ENCODE data around the gene CASS4. TPM values are rescaled to one million over a fixed set of nuclear protein-coding genes. Genes with fewer than 3 reads are reported as not detected.

The CASS4 gene
- total RNA-seq, 2 experiments from 2014 or later: 10.9 to 21.8 TPM

DNA sequence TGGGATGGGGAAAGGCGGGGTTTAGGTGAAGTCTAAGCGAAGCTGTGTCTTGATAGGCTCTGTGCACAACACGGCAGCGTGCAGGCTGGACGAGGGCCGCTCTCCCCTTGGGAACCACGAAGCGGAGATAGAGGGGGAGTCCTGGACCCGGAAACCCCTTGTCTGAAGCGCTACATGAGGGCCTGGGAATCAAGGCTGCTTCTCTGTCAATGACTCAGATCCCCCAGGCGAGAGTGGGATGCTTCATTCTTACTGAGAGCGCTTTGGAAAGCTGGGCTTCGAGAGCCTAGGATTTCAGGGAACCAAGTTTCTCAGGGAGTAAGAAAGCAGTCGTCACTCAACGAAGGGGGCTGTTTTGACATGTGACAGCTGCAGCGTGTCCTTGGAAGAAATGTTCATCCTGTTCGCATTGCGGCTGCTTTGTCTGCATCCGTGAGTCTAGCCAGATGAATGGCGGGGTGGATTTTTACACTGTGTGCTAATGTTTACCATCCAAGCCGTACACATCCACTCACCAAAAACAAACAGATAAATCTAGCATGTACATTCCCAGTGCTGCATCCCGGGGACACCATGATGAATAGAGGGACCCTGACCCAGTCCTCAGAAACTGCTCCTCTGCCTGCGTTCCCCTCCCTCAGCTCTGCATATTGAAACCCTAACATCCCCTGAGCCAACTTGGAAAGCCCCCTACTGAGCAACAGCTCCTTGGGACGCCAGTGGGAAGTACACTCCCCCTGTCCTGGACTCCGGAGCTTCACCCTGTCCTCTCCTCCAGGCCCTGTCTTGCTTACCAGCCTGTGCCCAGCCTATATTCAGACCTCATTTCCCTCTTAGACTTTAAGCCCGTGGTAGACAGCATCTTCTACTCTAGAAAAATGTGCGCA lies 31.8 kb downstream of the CASS4 start:
- H3K9me3 Mint-ChIP-seq (ENCODE audit: low read depth): no peaks in the 10 kb centered on the region
- H3K36me3 Mint-ChIP-seq: peaks cover 20% of the 10 kb centered on the region
- H3K4me3 Mint-ChIP-seq: no peak overlapping the region
- CTCF ChIA-PET: interaction anchor here (1.4 to 2.2 kb wide), 3 partner anchors 8 to 20 kb away, joined by 4 to 6 read pairs (median 4); no protein-coding TSS in a partner anchor
- no peak overlapping the region for H3K27ac Mint-ChIP-seq
- H3K27me3 Mint-ChIP-seq: no peaks in the 10 kb centered on the region
- ATAC-seq (no peak), DNase-seq (no peak)
- peaks cover 39% of the 10 kb centered on the region for H3K4me1 Mint-ChIP-seq

DNA sequence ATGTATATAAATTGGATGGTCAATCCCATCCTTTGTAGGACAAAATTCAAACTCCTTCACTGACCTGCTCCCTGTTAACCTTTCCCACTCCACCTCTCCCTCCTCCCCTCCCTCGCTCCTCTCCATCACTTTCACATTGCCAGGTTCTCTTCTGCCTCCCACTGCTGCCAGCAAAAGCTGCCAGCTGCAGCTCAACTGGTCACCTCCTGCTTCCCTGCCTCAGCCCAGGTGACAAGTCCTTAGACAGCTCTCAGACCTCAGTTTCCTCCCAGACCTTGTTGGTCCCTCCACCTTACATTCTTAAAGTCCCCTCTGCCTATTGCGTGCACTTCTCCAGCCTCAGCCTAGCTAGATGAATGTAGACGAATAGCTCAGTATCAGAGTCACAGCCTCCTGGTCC lies 33.1 kb downstream of the CASS4 start:
- H3K4me3 Mint-ChIP-seq: no peak overlapping the region
- peaks cover 21% of the 10 kb centered on the region for H3K36me3 Mint-ChIP-seq
- no peaks in the 10 kb centered on the region for H3K27me3 Mint-ChIP-seq
- DNase-seq (no peak), ATAC-seq (no peak)
- peaks cover 28% of the 10 kb centered on the region for H3K4me1 Mint-ChIP-seq
- H3K9me3 Mint-ChIP-seq (ENCODE audit: low read depth): no peaks in the 10 kb centered on the region
- H3K27ac Mint-ChIP-seq: no peak overlapping the region
- CTCF ChIA-PET: no interaction called here

DNA sequence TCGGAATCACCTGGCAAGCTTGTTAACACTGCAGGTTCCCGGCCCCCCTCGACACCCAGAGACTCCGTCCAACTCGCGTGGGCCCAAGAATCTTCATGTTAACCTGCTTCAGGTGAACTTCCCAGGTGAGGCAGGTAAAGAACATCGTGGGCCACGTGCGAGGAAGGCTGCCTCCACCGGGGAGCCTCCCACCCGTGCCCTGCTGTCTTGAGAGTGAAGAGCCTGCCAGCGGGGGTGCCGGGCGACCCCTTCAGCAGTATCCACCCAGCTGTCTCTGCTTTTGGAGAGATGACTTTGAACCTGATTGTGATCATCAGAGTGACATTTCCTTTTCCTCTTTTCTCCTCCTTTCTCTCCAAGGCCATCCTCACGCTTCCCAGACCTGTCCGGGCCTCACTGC lies 33.5 kb downstream of the CASS4 start:
- Mint-ChIP-seq H3K27me3 (no peaks in the 10 kb centered on the region), H3K27ac (no peak overlapping the region), H3K9me3 (ENCODE audit: low read depth) (no peaks in the 10 kb centered on the region), H3K4me3 (no peak overlapping the region), H3K4me1 (peaks cover 24% of the 10 kb centered on the region), H3K36me3 (peaks cover 21% of the 10 kb centered on the region)
- CTCF ChIA-PET: no interaction called here
- ATAC-seq (no peak), DNase-seq (no peak)

DNA sequence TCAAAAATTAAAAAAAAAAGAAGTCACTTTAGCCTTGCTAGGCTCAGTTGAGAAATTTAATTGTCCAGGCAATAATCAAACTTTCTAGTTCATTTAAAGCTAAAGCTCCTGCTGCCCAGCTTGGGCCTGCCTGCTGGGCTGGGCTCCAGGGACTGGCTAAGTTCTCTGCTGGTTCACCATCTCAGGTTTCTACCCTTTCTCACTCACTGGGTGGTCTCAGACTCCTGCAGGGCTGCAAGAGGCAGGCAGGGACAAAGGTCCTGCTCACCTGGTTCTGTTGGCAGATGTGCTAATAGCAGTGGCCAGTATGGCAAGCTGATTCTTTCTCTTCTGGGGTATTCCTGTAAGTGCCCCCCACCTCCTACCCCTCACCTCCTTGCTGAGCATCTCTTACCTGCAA lies 35.2 kb downstream of the CASS4 start:
- Mint-ChIP-seq H3K9me3 (ENCODE audit: low read depth) (no peaks in the 10 kb centered on the region), H3K4me3 (no peak overlapping the region), H3K4me1 (peaks cover 11% of the 10 kb centered on the region), H3K36me3 (peaks cover 29% of the 10 kb centered on the region), H3K27me3 (no peaks in the 10 kb centered on the region), H3K27ac (no peak overlapping the region)
- CTCF ChIA-PET: interaction anchor here (1.6 kb wide), 1 partner anchor 49 kb away, joined by 3 read pairs; no protein-coding TSS in a partner anchor
- ATAC-seq (no peak), DNase-seq (no peak)

DNA sequence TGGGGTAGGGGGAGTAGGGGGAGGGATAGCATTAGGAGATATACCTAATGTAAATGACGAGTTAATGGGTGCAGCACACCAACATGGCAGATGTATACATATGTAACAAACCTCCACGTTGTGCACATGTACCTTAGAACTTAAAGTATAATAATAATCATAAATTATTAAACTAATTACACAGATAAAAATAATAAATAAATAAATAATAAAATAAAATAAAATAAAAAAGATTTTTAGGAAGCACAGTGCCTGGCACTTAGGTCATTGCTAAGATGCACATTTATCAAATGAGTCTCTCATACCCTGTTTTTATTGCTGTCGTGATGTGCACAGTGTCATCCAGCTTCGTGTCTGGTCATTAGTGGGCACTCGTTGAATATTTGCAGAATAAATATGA lies 37.4 kb downstream of the CASS4 start:
- H3K27me3 Mint-ChIP-seq: no peaks in the 10 kb centered on the region
- ATAC-seq (no peak), DNase-seq (no peak)
- peaks cover 34% of the 10 kb centered on the region for H3K36me3 Mint-ChIP-seq
- no peaks in the 10 kb centered on the region for H3K9me3 Mint-ChIP-seq (ENCODE audit: low read depth)
- H3K4me3 Mint-ChIP-seq: no peak overlapping the region
- H3K27ac Mint-ChIP-seq: no peak overlapping the region
- H3K4me1 Mint-ChIP-seq: peaks cover 13% of the 10 kb centered on the region
- CTCF ChIA-PET: no interaction called here

DNA sequence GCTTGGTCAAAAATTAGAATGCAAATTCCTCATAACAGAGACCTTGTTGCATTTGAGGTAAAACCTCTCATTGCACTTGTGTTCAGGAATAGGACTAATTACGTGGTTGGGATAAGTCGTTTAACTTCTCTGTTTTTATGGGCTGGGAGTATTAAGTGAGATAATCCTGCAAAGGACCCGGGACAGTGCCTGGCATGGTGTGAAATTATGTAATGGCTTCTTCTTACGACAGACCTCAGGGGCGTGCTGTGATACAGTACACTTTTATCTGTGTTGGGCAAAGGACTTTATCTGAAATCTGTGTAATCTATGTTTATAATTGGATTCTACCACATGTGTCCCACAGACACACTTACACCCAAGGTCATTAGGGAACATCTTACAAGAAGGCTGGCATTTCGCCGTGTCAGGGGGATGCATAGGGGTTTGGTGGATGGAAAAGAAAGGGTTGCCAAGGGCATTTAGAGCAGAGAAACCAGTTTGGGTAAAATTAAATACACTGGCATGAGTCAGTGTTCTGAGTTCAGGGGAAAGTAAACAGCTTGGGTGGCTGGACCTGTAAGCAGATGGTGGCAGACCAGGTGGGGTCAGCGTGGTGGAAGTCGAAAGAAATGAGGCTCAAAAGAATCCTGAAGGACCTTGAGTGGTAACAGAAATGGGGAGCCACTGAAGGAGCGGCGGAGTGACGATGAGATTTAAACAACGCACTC lies 39.2 kb downstream of the CASS4 start:
- no peak for DNase-seq
- H3K4me3 Mint-ChIP-seq: no peak overlapping the region
- ATAC-seq: no peak
- no peaks in the 10 kb centered on the region for H3K27me3 Mint-ChIP-seq
- H3K4me1 Mint-ChIP-seq: peaks cover 27% of the 10 kb centered on the region
- H3K9me3 Mint-ChIP-seq (ENCODE audit: low read depth): no peaks in the 10 kb centered on the region
- CTCF ChIA-PET: interaction anchor here (1.5 kb wide), 1 partner anchor 8 kb away, joined by 6 read pairs; no protein-coding TSS in a partner anchor
- no peak overlapping the region for H3K27ac Mint-ChIP-seq
- H3K36me3 Mint-ChIP-seq: peaks cover 42% of the 10 kb centered on the region

DNA sequence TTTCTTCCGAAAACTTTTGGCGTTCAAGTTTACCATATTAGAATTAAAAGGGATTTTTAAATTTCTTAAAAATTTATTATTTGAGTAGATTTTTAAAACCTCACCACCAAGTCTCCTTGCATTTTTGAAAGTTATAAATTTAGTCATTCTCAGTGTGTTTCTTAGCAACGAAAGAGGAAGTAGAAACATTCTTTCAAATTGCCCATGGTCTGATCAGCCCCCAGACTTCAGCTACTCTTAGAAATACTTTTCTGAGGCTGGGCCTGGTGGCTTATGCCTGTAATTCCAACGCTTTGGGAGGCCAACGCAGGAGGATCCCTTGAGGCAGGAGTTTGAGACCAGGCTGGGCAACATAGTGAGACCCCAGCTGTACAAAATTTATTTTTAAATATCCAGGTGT lies 41.3 kb downstream of the CASS4 start:
- CTCF ChIA-PET: interaction anchor here (1.1 to 1.4 kb wide), 2 partner anchors 11 to 13 kb away, joined by 3 to 4 read pairs; no protein-coding TSS in a partner anchor
- Mint-ChIP-seq H3K27ac (no peak overlapping the region), H3K4me3 (no peak overlapping the region), H3K36me3 (peaks cover 47% of the 10 kb centered on the region), H3K4me1 (peaks cover 32% of the 10 kb centered on the region), H3K9me3 (ENCODE audit: low read depth) (no peaks in the 10 kb centered on the region), H3K27me3 (no peaks in the 10 kb centered on the region)
- ATAC-seq (no peak), DNase-seq (no peak)

DNA sequence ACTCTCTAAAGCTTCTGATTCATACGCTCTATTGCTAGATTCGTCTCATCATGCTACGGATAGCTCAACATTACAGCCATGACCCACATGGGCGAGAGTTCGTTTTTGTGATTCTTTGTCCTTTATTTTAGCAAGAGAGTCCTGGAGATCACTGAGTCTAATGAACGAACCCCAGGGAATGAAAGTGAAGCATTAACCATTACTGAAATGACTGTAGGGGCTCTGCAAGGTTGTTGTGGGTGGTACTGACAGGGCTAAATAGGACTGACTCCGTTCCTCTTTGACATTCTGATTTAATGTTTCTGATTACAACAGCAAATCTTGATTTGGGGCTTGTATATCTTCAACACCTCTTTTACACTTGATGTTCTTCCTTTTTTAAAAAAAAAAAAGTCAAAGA lies 42.7 kb downstream of the CASS4 start:
- ATAC-seq (peak; percentile 85), DNase-seq (peak; percentile 52)
- Mint-ChIP-seq H3K4me3 (peak overlapping the region; percentile 1), H3K9me3 (ENCODE audit: low read depth) (no peaks in the 10 kb centered on the region), H3K4me1 (peaks cover 41% of the 10 kb centered on the region), H3K36me3 (peaks cover 48% of the 10 kb centered on the region), H3K27me3 (no peaks in the 10 kb centered on the region), H3K27ac (peak overlapping the region; percentile 71)
- CTCF ChIA-PET: interaction anchor here (1.1 to 1.4 kb wide), 3 partner anchors 12 to 33 kb away, joined by 3 to 7 read pairs (median 3); no protein-coding TSS in a partner anchor

DNA sequence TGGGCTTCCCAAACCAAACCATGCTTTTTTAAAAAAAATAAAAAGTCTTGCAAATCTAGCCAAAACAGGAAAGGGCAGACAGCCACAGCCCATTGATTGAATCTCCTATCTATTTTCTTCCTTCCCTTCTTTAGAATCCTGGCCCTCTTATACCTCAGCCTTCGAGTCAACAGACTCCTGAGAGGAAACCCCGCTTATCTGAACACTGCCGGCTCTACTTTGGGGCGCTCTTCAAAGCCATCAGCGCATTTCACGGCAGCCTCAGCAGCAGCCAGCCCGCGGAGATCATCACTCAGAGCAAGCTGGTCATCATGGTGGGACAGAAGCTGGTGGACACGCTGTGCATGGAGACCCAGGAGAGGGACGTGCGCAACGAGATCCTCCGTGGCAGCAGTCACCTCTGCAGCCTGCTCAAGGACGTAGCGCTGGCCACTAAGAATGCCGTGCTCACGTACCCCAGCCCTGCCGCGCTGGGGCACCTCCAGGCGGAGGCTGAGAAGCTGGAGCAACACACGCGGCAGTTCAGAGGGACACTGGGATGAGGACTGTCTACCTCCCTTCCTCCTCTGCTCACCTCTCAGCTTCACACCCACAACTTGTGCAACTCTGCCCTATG lies 46.3 kb downstream of the CASS4 start:
- Mint-ChIP-seq H3K4me1 (peaks cover 72% of the 10 kb centered on the region), H3K4me3 (no peak overlapping the region), H3K36me3 (peaks cover 36% of the 10 kb centered on the region), H3K27me3 (no peaks in the 10 kb centered on the region), H3K27ac (no peak overlapping the region), H3K9me3 (ENCODE audit: low read depth) (no peaks in the 10 kb centered on the region)
- DNase-seq: no peak
- ATAC-seq: no peak
- CTCF ChIA-PET: interaction anchor here (1.1 to 1.5 kb wide), 2 partner anchors 37 to 49 kb away, joined by 3 to 4 read pairs; no protein-coding TSS in a partner anchor

DNA sequence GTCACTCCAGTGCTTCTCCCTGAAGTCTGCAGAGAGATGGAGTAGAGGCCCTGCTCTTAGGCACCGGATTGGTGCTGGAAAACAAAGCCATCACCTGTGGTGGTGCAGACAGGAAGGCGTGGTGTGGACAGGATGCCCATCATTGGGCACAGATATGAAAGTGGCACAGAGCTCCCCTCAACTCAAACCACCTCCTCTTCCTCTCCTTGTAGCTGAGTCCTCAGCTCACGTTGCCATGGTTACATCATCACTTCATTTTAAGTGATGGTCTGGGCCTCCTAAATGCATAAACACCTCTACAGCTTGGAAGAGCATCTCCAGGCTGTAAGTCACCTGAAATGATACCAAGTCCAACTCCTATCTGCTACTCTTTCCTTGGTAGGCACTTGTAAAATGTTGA lies 48.4 kb downstream of the CASS4 start:
- Mint-ChIP-seq H3K36me3 (peaks cover 33% of the 10 kb centered on the region), H3K27ac (peak overlapping the region; percentile 79), H3K4me3 (no peak overlapping the region), H3K4me1 (peaks cover 68% of the 10 kb centered on the region), H3K27me3 (no peaks in the 10 kb centered on the region), H3K9me3 (ENCODE audit: low read depth) (no peaks in the 10 kb centered on the region)
- CTCF ChIA-PET: interaction anchor here (1.1 to 2.4 kb wide), 3 partner anchors 20 to 55 kb away, joined by 3 to 7 read pairs (median 3); partner anchors contain the start of gene CASS4
- ATAC-seq (peak; percentile 89), DNase-seq (peak; percentile 85)

DNA sequence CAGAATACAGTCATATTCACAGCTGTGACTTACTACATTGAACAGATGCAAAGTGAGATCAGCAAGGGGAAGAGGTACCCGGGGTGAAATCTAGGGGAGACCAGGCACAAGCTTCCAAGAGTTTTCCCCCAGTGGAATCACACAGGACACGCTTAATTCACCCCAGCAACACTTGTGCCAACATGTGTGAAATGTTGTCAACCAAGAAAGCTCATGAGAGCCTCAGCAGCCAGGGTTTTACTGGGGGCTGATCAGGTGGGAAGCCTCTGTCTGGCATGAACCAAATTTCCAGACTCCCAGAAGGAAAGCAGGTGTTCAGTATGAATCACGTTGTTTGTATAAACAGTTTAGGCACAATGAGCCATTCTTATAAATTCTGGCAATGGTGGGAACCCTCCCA lies 49.5 kb downstream of the CASS4 start:
- H3K4me1 Mint-ChIP-seq: peaks cover 74% of the 10 kb centered on the region
- no peaks in the 10 kb centered on the region for H3K27me3 Mint-ChIP-seq
- no peak overlapping the region for H3K4me3 Mint-ChIP-seq
- H3K36me3 Mint-ChIP-seq: peaks cover 28% of the 10 kb centered on the region
- ATAC-seq (no peak), DNase-seq (no peak)
- CTCF ChIA-PET: interaction anchor here (1.6 to 2.4 kb wide), 2 partner anchors 51 to 53 kb away, joined by 3 to 7 read pairs; partner anchors contain the start of gene CASS4
- peak overlapping the region; percentile 79 for H3K27ac Mint-ChIP-seq
- H3K9me3 Mint-ChIP-seq (ENCODE audit: low read depth): no peaks in the 10 kb centered on the region

DNA sequence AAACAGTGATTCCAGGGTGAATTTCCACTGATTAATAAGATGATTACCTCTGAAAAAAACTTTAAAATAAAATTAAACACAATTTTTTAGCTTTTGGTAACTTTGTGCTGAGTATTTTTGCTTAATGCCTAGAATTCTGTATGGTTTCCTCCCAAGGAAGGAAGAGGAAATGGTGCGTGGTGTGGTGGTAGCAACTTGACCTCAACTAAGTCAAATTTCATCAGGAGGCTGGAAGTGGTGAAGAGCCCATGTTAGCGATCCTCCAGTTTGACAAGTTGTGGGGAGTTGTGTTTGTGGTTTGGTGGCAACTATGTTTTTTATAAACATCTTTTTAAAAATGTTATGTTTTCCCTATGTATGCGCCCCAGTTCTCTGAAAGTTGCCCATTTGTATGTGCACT lies 51.4 kb downstream of the CASS4 start:
- H3K36me3 Mint-ChIP-seq: peaks cover 21% of the 10 kb centered on the region
- peak; percentile 81 for DNase-seq
- H3K4me1 Mint-ChIP-seq: peaks cover 72% of the 10 kb centered on the region
- no peaks in the 10 kb centered on the region for H3K9me3 Mint-ChIP-seq (ENCODE audit: low read depth)
- ATAC-seq: no peak
- CTCF ChIA-PET: interaction anchor here (0.7 to 1.4 kb wide), 6 partner anchors 21 to 71 kb away, joined by 3 to 6 read pairs (median 4); partner anchors contain the start of genes AURKA, CASS4 and CSTF1
- H3K27ac Mint-ChIP-seq: peak overlapping the region; percentile 77
- H3K4me3 Mint-ChIP-seq: peak overlapping the region; percentile 46
- no peaks in the 10 kb centered on the region for H3K27me3 Mint-ChIP-seq

DNA sequence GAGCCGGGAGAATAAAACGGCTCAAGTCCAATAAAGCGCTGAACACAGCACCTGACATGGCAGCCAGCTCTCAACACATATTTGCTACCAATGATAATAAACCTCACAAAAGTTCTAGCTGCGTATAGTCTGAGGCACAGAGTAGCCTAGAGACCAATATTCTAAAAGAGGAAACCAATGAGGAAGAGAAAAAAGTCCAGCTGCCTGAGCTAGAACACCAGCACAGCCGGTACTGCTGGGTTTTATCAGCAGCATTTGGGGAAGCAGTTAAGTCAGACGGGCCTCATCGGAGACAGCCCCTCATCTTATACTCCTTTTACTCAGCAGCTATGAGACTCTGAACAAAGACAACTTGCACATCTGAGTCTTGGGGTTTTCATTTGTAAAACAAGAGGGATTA lies 53.9 kb downstream of the CASS4 start:
- Mint-ChIP-seq H3K27me3 (no peaks in the 10 kb centered on the region), H3K4me1 (peaks cover 71% of the 10 kb centered on the region), H3K36me3 (peaks cover 19% of the 10 kb centered on the region), H3K4me3 (no peak overlapping the region), H3K9me3 (ENCODE audit: low read depth) (no peaks in the 10 kb centered on the region), H3K27ac (no peak overlapping the region)
- ATAC-seq (no peak), DNase-seq (no peak)
- CTCF ChIA-PET: interaction anchor here (0.7 to 1.1 kb wide), 2 partner anchors 12 to 48 kb away, joined by 3 read pairs; no protein-coding TSS in a partner anchor
